Measurements from ENCODE around the gene PARD3. TPM values are rescaled to one million over a fixed set of nuclear protein-coding genes. Genes with fewer than 3 reads are reported as not detected.

PARD3 gene
- total RNA-seq, 6 donors from 2014 or later = 30.6 to 108 (median 50.6) TPM

DNA sequence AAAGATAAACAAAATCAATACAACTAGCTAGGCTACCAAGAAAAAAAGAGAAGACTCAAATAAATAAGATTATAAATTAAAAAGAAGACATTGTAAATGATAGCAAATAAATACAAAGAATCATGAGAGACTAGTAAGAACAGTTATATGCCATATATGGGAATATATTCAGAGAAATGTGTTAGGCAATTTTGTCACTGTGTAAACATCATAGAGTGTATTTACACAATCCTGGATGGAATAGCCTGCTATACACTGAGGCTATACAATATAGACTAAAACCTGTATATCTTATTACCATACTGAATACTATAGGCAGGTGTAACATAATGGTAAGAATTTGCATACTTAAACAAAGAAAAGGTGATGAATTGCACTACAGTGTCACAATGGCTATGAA, 717.4 kb downstream of the PARD3 start:
- ATAC-seq (ENCODE audit: low FRiP score in 2 of 2) = no peak
- H3K27ac ChIP-seq = no peak overlapping the region
- TF ChIP-seq POLR2AphosphoS5 (IDR thresholded peaks at IDR 0.05) = no peak
- no peak for TF ChIP-seq EP300 (IDR thresholded peaks at IDR 0.05)
- TF ChIP-seq, protein P1, sequence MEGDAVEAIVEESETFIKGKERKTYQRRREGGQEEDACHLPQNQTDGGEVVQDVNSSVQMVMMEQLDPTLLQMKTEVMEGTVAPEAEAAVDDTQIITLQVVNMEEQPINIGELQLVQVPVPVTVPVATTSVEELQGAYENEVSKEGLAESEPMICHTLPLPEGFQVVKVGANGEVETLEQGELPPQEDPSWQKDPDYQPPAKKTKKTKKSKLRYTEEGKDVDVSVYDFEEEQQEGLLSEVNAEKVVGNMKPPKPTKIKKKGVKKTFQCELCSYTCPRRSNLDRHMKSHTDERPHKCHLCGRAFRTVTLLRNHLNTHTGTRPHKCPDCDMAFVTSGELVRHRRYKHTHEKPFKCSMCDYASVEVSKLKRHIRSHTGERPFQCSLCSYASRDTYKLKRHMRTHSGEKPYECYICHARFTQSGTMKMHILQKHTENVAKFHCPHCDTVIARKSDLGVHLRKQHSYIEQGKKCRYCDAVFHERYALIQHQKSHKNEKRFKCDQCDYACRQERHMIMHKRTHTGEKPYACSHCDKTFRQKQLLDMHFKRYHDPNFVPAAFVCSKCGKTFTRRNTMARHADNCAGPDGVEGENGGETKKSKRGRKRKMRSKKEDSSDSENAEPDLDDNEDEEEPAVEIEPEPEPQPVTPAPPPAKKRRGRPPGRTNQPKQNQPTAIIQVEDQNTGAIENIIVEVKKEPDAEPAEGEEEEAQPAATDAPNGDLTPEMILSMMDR (IDR thresholded peaks at IDR 0.05) = no peak
- no peak for TF ChIP-seq POLR2A (IDR thresholded peaks at IDR 0.05)

DNA sequence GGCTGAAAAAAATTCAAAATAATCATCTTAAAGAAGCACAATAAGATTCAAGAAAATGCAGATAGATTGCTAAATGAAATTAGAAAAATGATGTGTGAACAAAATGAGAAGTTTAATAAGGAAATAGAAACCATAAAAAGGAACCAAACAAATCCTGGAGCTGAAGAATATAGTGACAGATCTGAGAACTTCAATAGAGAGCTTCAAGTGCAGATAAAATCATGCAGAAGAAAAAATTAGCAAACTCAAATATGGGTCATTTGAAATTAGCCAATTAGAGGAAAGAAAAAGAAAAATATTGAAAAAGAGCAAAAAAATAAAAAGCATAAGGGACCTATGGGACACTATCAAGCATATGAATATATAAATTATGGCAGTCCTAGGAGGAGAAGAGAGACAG, 720.1 kb downstream of the PARD3 start:
- Histone ChIP-seq H3K36me3 (no peaks in the 10 kb centered on the region), H3K4me1 (no peaks in the 10 kb centered on the region), H3K27ac (no peak overlapping the region), H3K9me3 (peaks cover 0 to 14% (median 0%) of the 10 kb centered on the region in 4 donors), H3K4me3 (no peak overlapping the region), H3K27me3 (no peaks in the 10 kb centered on the region)
- no peak for TF ChIP-seq POLR2AphosphoS5 (IDR thresholded peaks at IDR 0.05)
- TF ChIP-seq EP300 (IDR thresholded peaks at IDR 0.05) = no peak
- TF ChIP-seq POLR2A (IDR thresholded peaks at IDR 0.05) = no peak
- TF ChIP-seq, protein P1 (IDR thresholded peaks at IDR 0.05) = no peak
- DNase-seq (no peak), ATAC-seq (ENCODE audit: low FRiP score in 2 of 2) (no peak)

More for the DNA sequence above, 717.4 kb downstream of the PARD3 start:
- H3K9me3 ChIP-seq = peaks cover 0 to 14% (median 0%) of the 10 kb centered on the region in 4 donors
- H3K4me1 ChIP-seq = no peaks in the 10 kb centered on the region
- no peak for DNase-seq
- H3K36me3 ChIP-seq = no peaks in the 10 kb centered on the region
- H3K27me3 ChIP-seq = no peaks in the 10 kb centered on the region
- H3K4me3 ChIP-seq = no peak overlapping the region

- no peak overlapping the region for H3K27ac ChIP-seq
- DNase-seq = no peak
- ATAC-seq (ENCODE audit: low FRiP score in 2 of 2) = no peak
- TF ChIP-seq POLR2A (IDR thresholded peaks at IDR 0.05) = no peak
- no peak for TF ChIP-seq POLR2AphosphoS5 (IDR thresholded peaks at IDR 0.05)
- TF ChIP-seq, protein P1 (IDR thresholded peaks at IDR 0.05) = no peak
- H3K4me1 ChIP-seq = no peaks in the 10 kb centered on the region
- no peak overlapping the region for H3K4me3 ChIP-seq
- no peaks in the 10 kb centered on the region for H3K27me3 ChIP-seq
- WGBS, 2 donors = 66 to 67% methylated on average over 3 to 7 of the region's 7 CpGs
- peaks cover 0 to 14% (median 0%) of the 10 kb centered on the region in 4 donors for H3K9me3 ChIP-seq
- H3K36me3 ChIP-seq = no peaks in the 10 kb centered on the region
Observed at GRCh38 chr10:34094146-34094696, 720.9 kb downstream of the PARD3 start.

GRCh38 chr10:34092891-34093290, 722.2 kb downstream of the PARD3 start:
- no peaks in the 10 kb centered on the region for H3K4me1 ChIP-seq
- no peak overlapping the region for H3K4me3 ChIP-seq
- no peak for DNase-seq
- no peak overlapping the region for H3K27ac ChIP-seq
- 88 to 90% methylated on average over 1 of the region's 1 CpG for WGBS, 2 donors
- peaks cover 0 to 14% (median 0%) of the 10 kb centered on the region in 4 donors for H3K9me3 ChIP-seq
- TF ChIP-seq, protein P1 (IDR thresholded peaks at IDR 0.05) = no peak
- TF ChIP-seq POLR2AphosphoS5 (IDR thresholded peaks at IDR 0.05) (no peak), EP300 (IDR thresholded peaks at IDR 0.05) (no peak), POLR2A (IDR thresholded peaks at IDR 0.05) (no peak)
- H3K27me3 ChIP-seq = no peaks in the 10 kb centered on the region
- ATAC-seq (ENCODE audit: low FRiP score in 2 of 2) = no peak
- H3K36me3 ChIP-seq = no peaks in the 10 kb centered on the region

GRCh38 chr10:34091635-34092195, 723.4 kb downstream of the PARD3 start:
- Histone ChIP-seq H3K4me3 (no peak overlapping the region), H3K27ac (no peak overlapping the region), H3K27me3 (no peaks in the 10 kb centered on the region), H3K36me3 (no peaks in the 10 kb centered on the region), H3K4me1 (no peaks in the 10 kb centered on the region), H3K9me3 (peaks cover 0 to 14% (median 0%) of the 10 kb centered on the region in 4 donors)
- ATAC-seq (ENCODE audit: low FRiP score in 2 of 2) (peak; percentile 34 to 50), DNase-seq (no peak)
- TF ChIP-seq, protein P1 (IDR thresholded peaks at IDR 0.05) = no peak
- no peak for TF ChIP-seq POLR2AphosphoS5 (IDR thresholded peaks at IDR 0.05)
- no peak for TF ChIP-seq POLR2A (IDR thresholded peaks at IDR 0.05)
- no peak for TF ChIP-seq EP300 (IDR thresholded peaks at IDR 0.05)
- WGBS, 2 donors = 85 to 93% methylated on average over 4 to 6 of the region's 6 CpGs
